GM23338 (cell line): ENCODE data around the gene TPPP3. TPM values are rescaled to one million over a fixed set of nuclear protein-coding genes. Genes with fewer than 3 reads are reported as not detected.

Experiments
- ATAC-seq: fragments of 200-7000 bp; cut with Tn5 transposase; 3 replicates; pipeline ENCODE4 v1.9.1; 2020
- DNase-seq: peaks from one replicate; pipeline ENCODE4 v3.0.0-alpha.2; 2015; ENCODE audit warnings: low spot score
- H2AFZ ChIP-seq: fragments of 200-600 bp; sonication (generic); 2 replicates; pipeline ENCODE4 v1.8.0; 2016; ENCODE audit warnings: antibody characterized with exemption, mild to moderate bottlenecking, moderate library complexity
- H3F3A ChIP-seq: fragments of 200-600 bp; sonication (generic); replicated peaks from 2 replicates; pipeline ENCODE4 v1.8.0; 2017; ENCODE audit warnings: antibody characterized with exemption, mixed run types, low read depth
- H3K27ac ChIP-seq: fragments of 200-600 bp; sonication (generic); 2 replicates; pipeline ENCODE4 v1.6.1; 2016; ENCODE audit warnings: low read depth
- H3K27me3 ChIP-seq: fragments of 200-600 bp; sonication (generic); 2 replicates; pipeline ENCODE4 v1.8.0; 2016; ENCODE audit warnings: mild to moderate bottlenecking, mixed run types, moderate library complexity; ENCODE audit not compliant: insufficient read depth
- H3K36me3 ChIP-seq: fragments of 200-600 bp; sonication (generic); 2 replicates; pipeline ENCODE4 v1.8.0; 2016; ENCODE audit warnings: mild to moderate bottlenecking; ENCODE audit not compliant: insufficient read depth
- H3K4me1 ChIP-seq: fragments of 200-600 bp; sonication (generic); 2 replicates; pipeline ENCODE4 v1.8.0; 2016; ENCODE audit warnings: mild to moderate bottlenecking, moderate library complexity; ENCODE audit not compliant: insufficient read depth
- H3K4me2 ChIP-seq: fragments of 200-600 bp; sonication (generic); 2 replicates; pipeline ENCODE4 v1.7.1; 2017; ENCODE audit warnings: mixed run types
- H3K4me3 ChIP-seq: fragments of 200-600 bp; sonication (generic); 2 replicates; pipeline ENCODE4 v1.6.1; 2016; ENCODE audit warnings: mixed run types
- H3K79me2 ChIP-seq: fragments of 200-600 bp; sonication (generic); replicated peaks from 2 replicates; pipeline ENCODE4 v1.8.0; 2017; ENCODE audit warnings: mild to moderate bottlenecking; ENCODE audit not compliant: insufficient read depth
- H3K9me2 ChIP-seq: fragments of 200-600 bp; sonication (generic); 2 replicates; pipeline ENCODE4 v1.8.0; 2017; ENCODE audit not compliant: insufficient read depth
- H4K20me1 ChIP-seq: fragments of 200-600 bp; sonication (generic); replicated peaks from 2 replicates; pipeline ENCODE4 v1.8.0; 2017; ENCODE audit warnings: mild to moderate bottlenecking; ENCODE audit not compliant: insufficient read depth
- H3K27ac Mint-ChIP-seq: 2 replicates; pipeline ENCODE4 v1.8.0; 2020; ENCODE audit warnings: inconsistent platforms, mild to moderate bottlenecking, moderate library complexity, mixed read lengths
- H3K27me3 Mint-ChIP-seq: 3 replicates; pipeline ENCODE4 v1.8.0; 2022; ENCODE audit warnings: low read depth, mild to moderate bottlenecking, moderate library complexity, mixed read lengths, inconsistent platforms; ENCODE audit not compliant: insufficient read depth, poor library complexity
- H3K36me3 Mint-ChIP-seq: 3 replicates; pipeline ENCODE4 v1.8.0; 2021; ENCODE audit warnings: low read depth, mild to moderate bottlenecking, inconsistent platforms, moderate library complexity, mixed read lengths
- H3K4me1 Mint-ChIP-seq: 3 replicates; pipeline ENCODE4 v1.8.0; 2020; ENCODE audit warnings: mild to moderate bottlenecking, inconsistent platforms, mixed read lengths
- H3K4me3 Mint-ChIP-seq: 3 replicates; pipeline ENCODE4 v1.8.0; 2021; ENCODE audit warnings: moderate library complexity, mild to moderate bottlenecking, inconsistent platforms, mixed read lengths
- H3K9me3 Mint-ChIP-seq: 3 replicates; pipeline ENCODE4 v1.8.0; 2020; ENCODE audit warnings: moderate library complexity, mild to moderate bottlenecking, inconsistent platforms, mixed read lengths
- CREB1 ChIP-seq: fragments of 250-450 bp; sonication (Bioruptor Pico); IDR thresholded peaks from 2 replicates; pipeline ENCODE4 v1.5.0; 2020; ENCODE audit warnings: low read depth, mild to moderate bottlenecking, moderate library complexity
- ETS1 ChIP-seq: IDR thresholded peaks from 2 replicates; pipeline ENCODE4 v1.6.1; 2016; ENCODE audit warnings: antibody characterized with exemption
- ZNF114 ChIP-seq: fragments of 250-450 bp; sonication (Bioruptor Pico); IDR thresholded peaks from 2 replicates; pipeline ENCODE4 v1.5.0; 2020; ENCODE audit warnings: mild to moderate bottlenecking, moderate library complexity
- ZNF462 ChIP-seq: fragments of 250-450 bp; sonication (Bioruptor Pico); IDR thresholded peaks from 2 replicates; pipeline ENCODE4 v1.5.0; 2020; ENCODE audit warnings: mild to moderate bottlenecking, moderate library complexity
- polyA plus RNA-seq: library from polyadenylated mRNA; unstranded; fragments of >200 nt; fragmentation: Nextera tagmentation; extraction: Ambion mirVana; gene quantifications from 2 replicates; pipeline ENCODE4 v1.2.1, GENCODE V29; 2016
- total RNA-seq: library from RNA; depleted of rRNA; stranded (reverse); fragments of >200 nt; shearing (Covaris generic); gene quantifications from 2 replicates; pipeline ENCODE4 v1.2.3, GENCODE V29; 2014

The TPPP3 gene
- total and polyA plus RNA-seq, 2 experiments from 2014 or later, result 0.26 to 0.28 TPM

GRCh38 chr16:67397036-67397801, 3.9 kb upstream of the TPPP3 start (continued):
- TF ChIP-seq ZNF462 (no peak), ZNF114 (CRISPR knock-in tag) (no peak)

- Mint-ChIP-seq H3K27ac (no peak overlapping the region), H3K36me3 (no peaks in the 10 kb centered on the region), H3K4me1 (peaks cover 21% of the 10 kb centered on the region), H3K27me3 (peaks cover 55% of the 10 kb centered on the region), H3K9me3 (no peaks in the 10 kb centered on the region), H3K4me3 (peak overlapping the region; percentile 24; the same call in 2 of the 3 replicates)
- H3K36me3 ChIP-seq, result no peaks in the 10 kb centered on the region
- H3K27ac ChIP-seq, result no peak overlapping the region
- peak; percentile 21 for ATAC-seq
- H3K27me3 ChIP-seq, result peaks cover 45% of the 10 kb centered on the region
- H3K4me1 ChIP-seq, result peaks cover 34% of the 10 kb centered on the region
- H3K79me2 ChIP-seq, result no peaks in the 10 kb centered on the region
- 0 out of 2 replicates have a peak, but pooled peaks cover 10% of the 10 kb centered on the region for H3F3A ChIP-seq
- peak overlapping the region; percentile 53 for H3K4me3 ChIP-seq
- peak overlapping the region; percentile 83 for H3K4me2 ChIP-seq
- peak; percentile 96 for DNase-seq
- H3K9me2 ChIP-seq, result no peaks in the 10 kb centered on the region
- H2AFZ ChIP-seq, result peak overlapping the region; percentile 69; the same call in 1 of the 2 replicates
- H4K20me1 ChIP-seq, result no peaks in the 10 kb centered on the region
- TF ChIP-seq ETS1, result no peak
- no peak for TF ChIP-seq ZNF462
- TF ChIP-seq CREB1 (CRISPR knock-in tag), result no peak
These were observed 3.1 kb upstream of the TPPP3 start for GRCh38 chr16:67396159-67397035.
